ENCODE data around the gene DHX16.
"Not testable (repeated sequence)": the region's sequence is repeated elsewhere in the genome, so short reads cannot be mapped to it uniquely, and the experiment has no call there.

DHX16 gene

DNA sequence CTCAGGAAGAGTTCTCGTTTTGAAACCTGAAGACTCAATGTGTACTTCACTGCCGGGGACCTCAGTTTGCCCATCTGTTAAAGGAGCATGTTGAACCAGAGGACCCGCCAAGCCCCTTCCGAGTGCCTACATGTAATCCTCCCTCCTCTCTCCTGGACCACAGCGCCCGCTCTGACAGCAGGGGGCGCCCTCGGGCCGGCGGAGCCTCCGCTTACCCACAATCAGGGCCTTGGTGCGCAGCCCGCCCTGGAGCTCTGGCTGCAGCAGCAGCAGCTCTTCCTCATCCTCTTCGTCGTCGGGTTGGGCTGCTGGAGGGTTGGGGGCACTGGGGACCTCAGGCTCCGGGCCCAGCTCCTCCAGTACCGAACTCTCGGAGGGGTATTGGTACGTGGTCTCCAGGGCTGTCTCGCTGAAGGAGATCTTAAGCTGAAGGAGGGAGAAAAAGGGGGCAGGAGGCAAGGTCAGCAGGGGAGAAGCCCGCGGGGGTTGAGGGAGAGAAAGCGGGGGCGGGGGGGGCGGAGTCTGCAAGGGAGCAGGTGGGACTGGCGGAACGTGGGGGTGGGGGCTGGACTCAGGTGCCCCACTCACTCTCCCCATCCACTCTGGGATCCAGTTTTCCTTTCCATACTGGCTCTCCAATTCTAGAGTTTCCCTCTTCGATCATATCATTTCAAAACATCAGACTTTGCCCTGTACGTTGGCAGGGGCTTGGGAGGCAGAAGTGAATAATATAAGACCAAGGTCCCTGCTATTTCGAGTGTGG lies 6.3 kb upstream of the DHX16 start:
- peak; percentile 73 for DNase-seq

DNA sequence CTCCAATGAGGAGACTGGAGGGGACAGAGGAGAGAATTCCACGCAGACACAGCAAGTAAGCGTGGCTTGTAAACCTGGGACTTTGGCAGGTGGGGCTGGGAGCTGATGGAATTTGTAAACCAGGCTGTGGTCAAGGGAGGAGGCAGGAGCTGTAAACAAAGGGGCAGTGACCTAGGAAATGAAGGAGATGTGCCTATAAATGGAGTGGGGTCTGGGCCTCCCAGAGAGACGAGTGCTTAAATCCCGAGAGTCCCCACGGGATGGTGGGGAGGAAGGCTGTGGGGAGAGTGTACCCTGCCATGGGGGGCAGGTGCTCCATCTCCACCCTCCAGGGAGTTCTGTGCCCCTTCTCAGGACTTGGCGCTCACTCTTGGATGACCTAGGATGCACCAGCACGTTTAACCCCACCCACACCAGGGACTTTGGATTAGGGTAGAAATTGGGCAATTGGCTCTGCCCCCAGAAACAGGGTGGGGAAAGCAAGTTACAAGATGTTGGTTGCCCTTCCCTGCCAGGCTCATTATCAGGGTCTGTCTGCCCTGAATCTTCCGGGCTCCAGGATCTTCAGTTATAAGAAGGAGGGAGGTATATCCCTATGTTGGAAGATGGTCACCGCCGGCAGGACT lies 4.0 kb upstream of the DHX16 start:
- DNase-seq = no peak

DNA sequence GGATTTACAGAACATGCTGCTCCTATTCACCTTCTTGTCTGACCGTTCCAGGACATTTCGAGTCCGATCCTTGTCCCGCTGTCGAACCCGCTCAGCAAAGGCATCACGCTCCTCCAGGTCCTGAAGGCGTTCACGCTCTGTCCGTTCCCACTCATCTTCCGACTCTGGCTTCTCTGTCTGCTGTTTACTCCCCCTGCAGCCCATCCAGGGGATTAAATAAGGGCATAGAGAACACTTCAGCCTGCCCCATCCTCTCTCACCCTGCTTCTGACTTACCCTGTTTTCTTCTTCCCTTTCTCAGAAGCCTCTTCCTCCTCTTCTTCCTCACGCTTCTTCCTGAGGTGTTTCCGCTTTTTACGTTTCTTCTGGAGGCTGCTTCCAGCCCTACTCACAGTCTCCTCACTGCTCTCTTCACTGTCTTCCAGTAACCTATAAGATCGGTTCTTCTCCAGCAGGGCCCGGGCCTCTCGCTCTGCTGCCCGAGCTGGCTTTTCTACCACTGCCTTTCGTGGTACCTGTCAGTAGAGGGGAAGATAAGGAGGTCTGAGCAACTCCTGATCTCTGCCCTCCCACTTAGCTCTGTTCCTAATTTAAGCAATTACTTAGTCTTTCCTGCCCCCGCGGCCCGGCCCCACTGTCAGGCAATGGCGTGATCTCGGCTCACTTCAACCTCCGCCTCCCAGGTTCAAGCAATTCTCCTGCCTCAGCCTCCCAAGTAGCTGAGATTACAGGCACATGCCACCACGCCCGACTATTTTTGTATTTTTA lies 1.9 kb downstream of the DHX16 start:
- no peak for DNase-seq

DNA sequence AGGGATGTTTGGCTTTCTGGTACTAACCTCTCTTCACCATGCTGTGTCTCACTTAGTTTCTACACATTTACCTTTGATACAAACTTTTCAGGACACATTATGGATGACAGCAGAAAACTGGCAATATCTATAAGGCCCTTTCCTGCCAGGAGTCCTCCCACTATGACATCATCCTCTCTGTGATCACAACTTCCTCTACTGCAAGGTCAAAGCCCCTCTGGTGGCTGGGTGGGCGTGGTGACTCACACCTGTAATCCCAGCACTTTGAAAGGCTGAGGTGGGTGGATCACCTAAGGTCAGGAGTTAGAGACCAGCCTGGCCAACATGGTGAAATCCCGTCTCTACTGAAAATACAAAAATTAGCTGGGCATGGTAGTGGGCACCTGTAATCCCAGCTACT lies 6.5 kb downstream of the DHX16 start:
- not testable (repeated sequence) for DNase-seq

DNA sequence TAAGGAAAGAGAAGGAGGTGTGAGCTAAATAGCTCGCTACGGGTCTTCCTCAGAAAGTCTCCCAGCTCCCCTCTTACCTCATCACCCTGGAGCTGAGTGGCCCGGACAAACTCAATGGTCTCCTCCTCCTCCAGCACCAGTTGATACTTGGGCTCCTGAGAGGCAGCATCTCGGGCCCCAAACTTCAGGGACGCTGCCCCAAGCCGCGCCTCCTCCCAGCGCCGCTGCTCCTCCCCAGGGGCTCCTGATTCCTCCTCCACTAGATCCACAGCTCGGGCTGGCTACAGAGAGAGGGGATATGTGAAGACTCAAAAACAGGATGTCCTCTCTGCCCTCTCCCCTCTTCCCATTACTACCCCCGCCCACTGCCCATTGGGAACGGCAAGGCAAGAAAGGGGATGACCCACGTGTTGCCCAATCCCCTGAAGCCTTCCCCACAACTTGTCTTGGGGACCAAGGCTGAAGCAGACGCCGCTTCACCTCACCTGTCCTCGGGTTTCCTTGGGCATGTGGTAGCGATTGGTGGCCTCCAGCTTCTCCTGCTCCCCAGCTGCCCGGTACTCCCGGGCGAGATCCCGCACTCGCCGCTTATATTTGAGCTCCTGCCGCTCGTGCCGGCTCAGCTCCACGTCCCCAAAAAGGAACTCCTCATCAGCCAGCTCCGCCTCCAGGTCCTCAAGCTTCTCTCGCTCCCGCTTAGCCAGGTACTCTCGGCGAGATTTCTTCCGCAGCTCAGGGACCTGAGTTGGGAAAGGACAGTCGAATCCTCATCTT lies 7.6 kb downstream of the DHX16 start:
- DNase-seq = no peak

DNA sequence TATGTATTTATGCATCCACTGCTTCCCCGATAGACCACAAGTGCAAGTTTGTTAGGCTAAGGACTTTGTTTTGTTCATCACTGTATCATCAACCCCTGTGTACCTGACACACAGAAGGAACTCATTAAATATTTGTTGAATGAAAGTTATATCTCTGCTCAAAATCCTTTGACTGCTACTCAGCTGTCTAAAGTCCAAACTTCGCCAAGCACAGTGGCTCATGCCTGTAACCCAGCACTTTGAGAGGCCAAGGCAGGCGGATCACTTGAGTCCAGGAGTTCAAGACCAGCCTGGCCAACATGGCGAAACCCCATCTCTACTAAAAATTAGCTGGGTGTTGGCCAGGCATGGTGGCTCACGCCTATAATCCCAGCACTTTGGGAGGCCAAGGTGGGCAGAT lies 14.9 kb downstream of the DHX16 start:
- not testable (repeated sequence) for DNase-seq

DNA sequence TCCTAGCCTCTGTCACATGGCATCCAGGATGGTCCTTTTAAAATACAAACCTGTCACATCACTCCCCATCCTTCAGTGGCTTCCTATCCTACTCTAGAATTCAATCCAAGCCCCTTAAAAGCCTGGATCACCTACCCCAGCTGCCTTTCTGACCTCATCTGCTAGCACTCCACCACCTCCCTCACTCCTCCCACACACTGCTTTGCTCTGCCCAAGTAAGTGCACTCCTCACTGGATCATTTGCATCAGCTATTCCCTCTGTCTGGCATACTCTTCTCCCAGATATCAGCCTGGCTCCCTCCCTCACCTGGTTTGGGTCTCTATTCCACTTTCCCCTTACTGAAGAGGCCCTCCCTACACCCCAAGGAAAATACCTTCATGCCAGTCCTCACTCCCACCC lies 15.4 kb downstream of the DHX16 start:
- DNase-seq = no peak

DNA sequence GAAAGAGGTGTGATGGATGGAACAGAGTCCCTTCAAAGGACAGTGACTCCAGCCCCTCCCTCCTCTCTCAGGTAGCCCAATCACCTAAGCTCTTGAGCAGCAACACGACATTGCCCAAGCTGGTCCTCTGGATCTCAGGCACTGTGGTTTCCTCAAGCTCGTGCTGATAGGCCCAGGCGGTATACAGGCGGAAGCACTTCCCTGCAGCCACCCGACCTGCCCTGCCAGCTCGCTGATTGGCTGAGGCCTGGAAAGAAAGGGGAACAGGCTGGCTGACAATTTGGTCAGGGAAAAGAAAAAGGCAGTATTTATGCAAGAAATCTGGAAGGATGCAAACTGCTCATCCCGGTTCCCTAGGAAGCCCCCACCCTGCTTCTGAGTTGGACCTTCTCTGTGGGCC lies 16.3 kb downstream of the DHX16 start:
- DNase-seq = peak; percentile 91

DNA sequence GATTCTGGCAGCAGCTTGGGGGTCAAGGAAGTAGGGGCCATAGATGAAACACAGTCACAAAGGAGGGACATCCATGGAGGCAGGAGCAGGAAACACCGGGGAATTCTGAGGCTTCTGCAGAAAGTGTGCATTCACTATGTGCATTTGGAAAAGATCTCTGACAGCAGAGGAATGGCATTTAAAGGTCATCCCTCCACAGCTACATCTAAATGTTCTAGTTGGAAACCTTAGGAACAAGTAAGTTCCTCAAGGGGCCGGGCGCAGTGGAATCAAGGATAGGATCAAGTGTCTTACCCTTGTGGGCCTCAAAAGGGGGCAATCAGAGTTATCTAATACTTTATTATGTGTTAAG lies 17.1 kb downstream of the DHX16 start:
- no peak for DNase-seq

DNA sequence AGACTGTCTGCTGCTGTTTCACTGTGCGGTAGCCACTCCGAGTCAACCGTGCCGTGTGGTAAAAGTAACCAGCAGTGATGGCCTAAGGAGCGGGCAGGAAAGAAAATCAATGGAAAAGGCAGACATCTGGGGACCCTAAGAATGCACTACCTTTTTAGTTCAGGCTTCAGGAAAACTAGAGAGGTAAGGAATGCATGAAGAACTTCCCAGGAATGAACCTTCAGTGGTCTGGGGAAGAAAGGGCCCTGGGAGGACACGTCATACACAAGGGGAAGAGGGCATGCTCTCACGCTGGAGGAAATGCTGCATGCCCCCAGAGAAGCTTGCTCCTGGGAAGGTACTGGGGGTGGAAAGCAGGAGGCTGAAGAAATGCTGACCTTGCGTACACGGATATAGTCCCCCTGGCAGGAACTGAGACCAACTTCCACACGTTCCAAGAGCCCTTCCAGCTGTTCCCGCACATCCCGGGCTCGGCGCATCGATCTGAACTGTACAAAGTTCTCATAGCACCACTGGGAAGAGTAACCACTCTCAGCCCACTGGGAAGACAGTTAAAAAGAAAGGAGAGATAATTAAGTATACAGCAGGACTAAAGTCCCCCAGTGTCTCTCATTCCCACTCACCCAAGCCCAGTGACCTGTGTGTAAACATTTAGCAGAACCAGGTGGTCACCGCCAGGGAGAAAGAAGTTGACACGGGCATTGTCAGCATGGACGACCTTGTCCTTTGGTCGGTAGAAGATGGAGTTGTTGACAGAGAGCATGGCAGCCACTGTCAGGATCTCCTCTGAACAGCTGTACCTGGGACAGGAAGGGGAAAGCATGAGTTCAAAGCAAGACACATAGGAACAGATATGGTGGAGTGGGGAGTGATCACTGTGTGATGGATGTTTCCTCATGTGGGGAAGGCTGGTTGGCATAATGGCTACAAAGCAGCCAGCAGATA lies 17.7 kb downstream of the DHX16 start:
- DNase-seq = no peak

DNA sequence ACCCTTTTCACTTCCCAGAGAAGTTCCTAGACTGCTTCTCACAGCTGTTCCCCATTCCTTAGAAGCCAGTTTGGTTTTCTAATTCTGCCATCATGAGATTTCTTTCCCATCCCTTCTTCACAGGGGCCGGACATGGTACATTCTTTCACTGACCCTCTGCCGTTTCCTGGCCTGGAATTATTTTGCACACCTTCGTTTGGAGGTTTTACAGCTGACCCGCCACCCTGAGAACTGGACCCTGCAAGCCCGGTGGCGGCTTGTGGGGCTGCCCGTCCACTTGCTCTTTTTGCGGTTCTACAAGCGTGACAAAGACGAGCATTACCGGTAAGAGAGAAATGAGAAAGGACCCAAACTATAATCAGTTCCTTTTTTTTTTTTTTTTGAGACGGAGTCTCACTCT lies 21.7 kb downstream of the DHX16 start:
- peak; percentile 64 for DNase-seq

DNA sequence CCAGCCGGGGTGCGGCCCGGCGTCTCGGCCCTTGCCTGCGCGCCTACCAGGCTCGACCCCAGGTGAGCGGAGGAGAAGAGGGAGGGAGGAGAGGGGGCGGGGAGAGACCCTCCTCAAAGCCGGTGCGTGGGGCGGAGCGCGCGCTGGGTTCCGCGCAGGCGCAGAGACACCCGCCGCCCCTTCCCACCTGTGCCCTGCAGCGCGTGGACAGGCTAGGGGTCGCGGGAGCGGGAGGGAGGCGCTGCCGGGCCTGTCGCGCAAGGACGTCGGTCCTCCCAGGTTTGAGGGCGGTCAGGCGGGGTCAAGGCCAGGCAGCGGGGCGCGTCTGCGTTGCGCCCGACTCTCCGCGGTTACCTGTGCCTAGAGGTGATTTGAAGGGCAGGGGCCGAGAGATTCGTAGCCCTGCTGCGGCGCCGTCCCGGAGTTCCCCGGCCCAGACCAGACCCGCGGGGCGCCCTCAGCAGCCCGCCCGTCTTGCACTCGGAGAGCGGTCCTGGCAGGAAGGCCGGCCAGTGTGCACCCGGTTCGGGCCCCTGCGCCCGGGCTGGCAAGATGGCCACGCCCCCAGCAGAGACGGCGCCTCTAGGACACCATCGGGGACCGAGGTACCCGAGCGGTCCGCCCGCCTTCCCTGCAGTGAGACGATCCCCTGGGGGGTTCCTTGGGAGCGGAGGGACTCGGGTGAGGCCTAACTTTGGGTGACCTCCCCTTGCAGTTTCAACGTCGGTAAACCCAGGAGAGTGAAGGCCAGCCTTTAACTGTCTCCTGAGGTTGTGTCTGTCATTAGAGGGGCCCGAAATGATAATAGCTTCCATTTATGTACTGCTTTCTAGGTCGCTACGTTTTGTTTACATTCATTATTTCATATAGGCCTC lies 25.3 kb downstream of the DHX16 start:
- DNase-seq = peak; percentile 68

DNA sequence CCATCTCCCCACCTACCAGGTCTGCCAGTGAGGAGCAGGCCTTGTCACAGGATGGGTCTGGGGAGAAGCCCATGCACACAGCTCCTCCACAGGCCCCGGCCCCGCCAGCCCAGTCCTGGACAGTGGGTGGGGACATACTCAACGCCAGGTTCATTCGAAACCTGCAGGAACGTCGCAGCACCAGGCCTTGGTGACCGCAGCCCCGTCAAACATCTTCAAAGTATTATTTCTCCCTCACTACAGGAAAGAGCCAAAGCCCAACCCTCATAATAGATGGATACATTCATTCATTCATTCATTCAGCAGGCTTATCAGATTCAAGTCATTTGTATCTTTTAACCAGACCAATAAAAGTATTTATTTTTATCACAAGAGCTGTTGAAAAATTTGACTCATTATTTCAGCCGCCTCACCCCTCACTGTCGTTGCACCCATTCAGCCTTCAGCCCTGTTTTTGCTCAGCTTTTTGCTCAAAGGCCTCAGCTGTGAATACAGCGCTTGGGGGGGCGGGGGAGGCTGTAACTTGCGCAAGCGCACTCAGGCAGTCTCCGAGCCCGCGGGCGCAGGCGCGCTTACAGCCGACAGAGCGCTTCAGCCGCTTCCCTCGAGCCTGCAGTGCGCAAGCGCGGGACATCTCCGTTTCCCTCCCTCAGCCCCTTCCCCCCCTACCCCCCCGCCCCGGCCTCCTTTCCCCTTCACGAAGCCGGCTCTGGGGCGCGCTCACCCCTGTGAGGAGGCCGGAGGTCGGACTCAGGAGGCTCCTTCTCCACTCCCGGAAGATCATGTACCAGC lies 26.2 kb downstream of the DHX16 start, which contains the start of gene C6orf136:
Gene C6orf136, plus strand, starts transcription at position 684 of the 792 bp plus-strand sequence. Its CDS starts 99 bp downstream, at position 783.
- DNase-seq = peak; percentile 89

DNA sequence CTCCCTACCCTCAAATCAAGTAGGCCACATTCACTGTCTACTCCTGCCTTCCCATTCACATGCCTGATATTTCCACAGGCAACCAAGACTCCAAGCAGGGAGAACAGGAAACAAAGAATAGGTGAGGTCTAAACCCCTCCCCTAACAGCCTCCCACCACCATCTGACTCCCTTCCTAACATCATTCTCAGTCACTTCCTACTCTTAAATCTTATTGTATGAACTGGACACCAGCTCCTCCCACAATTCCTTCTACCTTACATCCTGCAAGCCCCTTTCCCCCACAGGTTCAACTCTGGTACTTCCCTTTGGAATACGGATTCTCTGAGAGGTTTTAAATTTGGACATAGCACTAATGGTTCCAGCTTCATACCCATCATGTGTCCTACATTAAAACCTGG lies 26.8 kb downstream of the DHX16 start:
- DNase-seq = no peak

DNA sequence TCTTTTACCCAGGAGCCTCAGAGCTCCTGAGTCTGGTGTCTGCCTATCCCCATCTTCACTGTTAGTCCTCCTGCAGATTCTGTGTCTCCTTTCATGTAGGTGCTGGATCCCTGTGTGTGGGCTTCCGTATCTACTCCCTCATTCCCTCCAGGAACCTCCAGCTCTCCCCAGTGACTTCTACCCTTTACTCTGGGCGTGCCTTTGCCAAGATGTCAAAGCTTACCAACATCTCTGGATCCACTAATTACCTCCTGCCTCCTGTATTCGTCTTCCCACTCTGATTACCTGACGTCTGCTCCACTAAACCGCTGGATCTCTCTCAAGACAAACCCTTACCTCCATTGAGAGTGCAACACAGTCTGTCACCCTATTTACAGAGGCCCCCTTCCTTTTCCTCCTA lies 28.0 kb downstream of the DHX16 start:
- no peak for DNase-seq

DNA sequence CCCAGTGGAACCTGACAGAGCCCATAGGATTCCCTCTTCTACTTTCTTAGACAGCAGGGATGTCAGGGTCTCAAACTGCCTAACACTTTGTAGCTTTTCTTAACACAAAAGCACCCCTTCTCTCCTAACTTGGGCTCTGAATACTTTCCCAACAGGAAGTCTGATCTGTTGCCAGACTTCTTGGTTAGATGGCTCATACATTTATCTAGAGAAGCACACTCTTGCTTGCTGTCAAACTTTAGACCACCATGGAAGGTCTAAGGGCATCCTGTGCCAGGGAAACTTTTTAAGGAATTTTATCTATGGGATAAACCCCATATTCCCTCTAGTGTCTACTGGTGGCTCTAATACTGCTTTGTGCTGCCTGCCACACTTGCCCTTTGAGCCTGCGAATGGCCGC lies 29.1 kb downstream of the DHX16 start:
- DNase-seq = no peak

DNA sequence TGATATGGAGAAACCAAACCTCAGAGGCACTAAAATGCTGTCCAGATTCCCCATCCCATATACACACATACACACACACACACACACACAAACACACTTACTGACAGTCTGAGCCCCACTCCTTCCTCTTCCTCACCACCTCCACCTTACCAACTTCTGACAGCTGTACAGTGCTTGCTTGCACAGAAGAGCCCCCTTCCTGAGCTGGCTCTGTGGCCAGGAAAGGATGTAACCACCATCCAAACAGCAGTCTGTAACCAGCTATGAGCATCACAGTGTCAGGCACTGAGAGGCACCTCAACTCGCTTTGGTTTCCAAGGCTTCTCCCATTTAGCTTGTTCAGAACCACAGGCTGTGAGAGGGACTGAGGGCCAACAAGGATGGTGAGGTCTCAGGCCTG lies 31.8 kb downstream of the DHX16 start:
- DNase-seq = no peak

DNA sequence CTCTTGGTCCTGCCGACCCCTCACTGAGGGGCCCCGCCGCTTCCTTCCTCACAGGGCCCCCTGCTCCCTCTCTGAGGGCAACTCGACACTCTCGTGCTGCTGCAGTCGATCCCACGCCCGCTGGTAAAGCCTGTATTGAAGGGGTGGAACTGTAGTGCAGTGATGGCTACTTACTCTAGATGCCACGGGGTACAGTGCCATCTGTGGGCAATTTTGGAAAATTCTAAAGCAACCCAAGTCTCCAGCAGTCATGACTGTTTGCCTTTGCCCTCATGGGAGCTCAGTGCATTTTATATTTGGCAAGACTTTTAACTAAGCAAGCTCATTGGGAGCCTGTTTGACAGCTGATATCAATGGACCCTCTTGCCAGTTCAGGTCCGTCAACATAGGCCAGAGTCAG lies 32.3 kb downstream of the DHX16 start:
- DNase-seq = no peak

DNA sequence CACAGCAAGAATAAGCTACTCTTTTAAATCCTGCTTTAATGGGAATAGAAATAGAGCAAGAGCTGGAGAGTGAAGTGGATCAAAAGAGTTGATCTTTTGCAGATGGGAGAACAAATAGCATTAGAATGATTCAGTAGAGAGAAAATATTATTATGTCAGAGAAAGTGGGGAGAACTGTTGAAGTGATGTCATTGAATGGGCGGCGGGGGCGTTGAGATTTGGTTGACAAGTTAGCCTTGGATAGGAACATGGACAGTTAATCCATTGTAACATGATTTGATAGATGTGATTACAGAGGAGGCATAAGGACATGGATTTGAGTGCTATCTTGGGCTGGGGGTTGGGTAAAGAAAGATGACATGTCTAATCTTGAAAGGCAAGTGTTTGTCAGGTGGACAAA lies 37.0 kb downstream of the DHX16 start:
- DNase-seq = no peak
